Coronary artery (tissue), 2 donors: ENCODE results near the gene COL5A1.

ENCODE experiments used
- DNase-seq: peaks from one replicate; pipeline ENCODE4 v3.0.0-alpha.2; 2017; ENCODE audit warnings: low spot score
- H3K27ac ChIP-seq, 2 donors: fragments of 200-600 bp; sonication (generic); one replicate each; pipeline ENCODE4 v1.5.1; 2016 to 2019
- H3K4me3 ChIP-seq: fragments of 200-600 bp; sonication (generic); 2 replicates; pipeline ENCODE4 v1.5.1; 2016; ENCODE audit warnings: mild to moderate bottlenecking, moderate library complexity
- TF ChIP-seq, protein P1 (sequence below): fragments of 200-600 bp; sonication (generic); IDR thresholded peaks from one replicate; pipeline ENCODE4 v1.5.1; 2019; ENCODE audit warnings: antibody characterized with exemption

Gene COL5A1

GRCh38 chr9:134881313-134881670 lies 239.7 kb downstream of the COL5A1 start:
- TF ChIP-seq, protein P1, sequence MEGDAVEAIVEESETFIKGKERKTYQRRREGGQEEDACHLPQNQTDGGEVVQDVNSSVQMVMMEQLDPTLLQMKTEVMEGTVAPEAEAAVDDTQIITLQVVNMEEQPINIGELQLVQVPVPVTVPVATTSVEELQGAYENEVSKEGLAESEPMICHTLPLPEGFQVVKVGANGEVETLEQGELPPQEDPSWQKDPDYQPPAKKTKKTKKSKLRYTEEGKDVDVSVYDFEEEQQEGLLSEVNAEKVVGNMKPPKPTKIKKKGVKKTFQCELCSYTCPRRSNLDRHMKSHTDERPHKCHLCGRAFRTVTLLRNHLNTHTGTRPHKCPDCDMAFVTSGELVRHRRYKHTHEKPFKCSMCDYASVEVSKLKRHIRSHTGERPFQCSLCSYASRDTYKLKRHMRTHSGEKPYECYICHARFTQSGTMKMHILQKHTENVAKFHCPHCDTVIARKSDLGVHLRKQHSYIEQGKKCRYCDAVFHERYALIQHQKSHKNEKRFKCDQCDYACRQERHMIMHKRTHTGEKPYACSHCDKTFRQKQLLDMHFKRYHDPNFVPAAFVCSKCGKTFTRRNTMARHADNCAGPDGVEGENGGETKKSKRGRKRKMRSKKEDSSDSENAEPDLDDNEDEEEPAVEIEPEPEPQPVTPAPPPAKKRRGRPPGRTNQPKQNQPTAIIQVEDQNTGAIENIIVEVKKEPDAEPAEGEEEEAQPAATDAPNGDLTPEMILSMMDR: no peak
- Histone ChIP-seq H3K4me3 (no peak overlapping the region), H3K27ac (no peak overlapping the region)
- peak; percentile 53 for DNase-seq

DNA sequence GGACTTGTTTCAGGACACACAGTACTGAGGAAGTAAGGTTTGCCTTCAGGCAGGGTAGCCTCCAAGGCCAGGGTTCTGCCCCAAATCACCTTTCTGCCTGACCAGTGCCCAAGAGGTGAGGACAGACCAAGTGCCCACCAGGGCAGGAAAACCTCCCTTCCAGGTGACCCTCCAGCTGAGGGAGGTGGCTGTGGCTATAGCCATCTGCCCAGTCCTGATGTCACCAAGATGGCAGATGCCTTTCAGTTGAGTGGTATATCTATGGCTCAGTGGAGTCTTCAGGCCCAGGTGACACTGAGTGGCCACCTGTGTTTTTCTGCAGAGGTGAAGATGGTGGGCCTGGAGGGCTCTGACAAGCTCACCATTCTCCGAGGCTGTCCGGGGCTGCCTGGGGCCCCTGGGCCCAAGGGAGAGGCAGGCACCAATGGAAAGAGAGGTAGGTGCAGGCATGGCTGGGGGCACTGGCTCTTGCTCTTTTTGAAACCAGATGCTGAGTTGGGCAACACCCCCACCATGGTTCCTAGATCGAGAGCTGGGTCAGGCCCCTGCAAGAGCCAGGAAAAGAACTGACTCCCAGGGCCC lies 240.7 kb downstream of the COL5A1 start:
- DNase-seq: no peak
- no peak overlapping the region for H3K27ac ChIP-seq
- no peak overlapping the region for H3K4me3 ChIP-seq
- TF ChIP-seq, protein P1: no peak

GRCh38 chr9:134883040-134883782 lies 241.6 kb downstream of the COL5A1 start:
- TF ChIP-seq, protein P1: no peak
- H3K27ac ChIP-seq: no peak overlapping the region
- H3K4me3 ChIP-seq: no peak overlapping the region
- peak; percentile 64 for DNase-seq

DNA sequence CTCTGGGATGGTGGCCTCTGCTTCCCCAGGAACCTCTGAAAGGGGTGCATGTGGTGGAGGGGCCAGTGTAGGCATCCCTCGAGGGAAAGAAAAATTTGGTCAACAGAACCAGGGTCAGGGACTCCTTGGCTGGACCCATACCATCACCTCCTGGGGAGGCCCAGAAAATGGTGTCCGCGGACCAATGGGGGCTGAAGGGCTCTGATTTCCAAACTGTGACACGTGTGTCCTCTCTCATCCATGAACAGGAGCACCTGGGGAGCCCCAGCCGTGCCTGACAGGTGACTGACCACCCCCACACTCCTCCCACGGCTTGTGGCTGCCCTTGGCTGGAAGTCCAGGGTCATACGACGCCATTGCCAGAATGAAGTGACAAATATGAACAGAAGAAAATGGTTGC lies 242.9 kb downstream of the COL5A1 start:
- peak; percentile 49 for DNase-seq
- TF ChIP-seq, protein P1: no peak
- Histone ChIP-seq H3K4me3 (no peak overlapping the region), H3K27ac (no peak overlapping the region)

- no peak for DNase-seq
- TF ChIP-seq, protein P1: no peak
- Histone ChIP-seq H3K27ac (no peak overlapping the region), H3K4me3 (no peak overlapping the region)
Measured at GRCh38 chr9:134885001-134885678, 243.5 kb downstream of the COL5A1 start.

GRCh38 chr9:134885679-134886412 lies 244.2 kb downstream of the COL5A1 start:
- DNase-seq: peak; percentile 68
- TF ChIP-seq, protein P1: no peak
- Histone ChIP-seq H3K4me3 (no peak overlapping the region), H3K27ac (no peak overlapping the region)
